Astrocyte of the hippocampus (primary cell): ENCODE data around the gene CLGN.
"Not testable (repeated sequence)": the region's sequence is repeated elsewhere in the genome, so short reads cannot be mapped to it uniquely, and the experiment has no call there.

Experiments
- DNase-seq: peaks from one replicate; pipeline ENCODE4 v3.0.0; 2011; ENCODE audit warnings: low read depth, low spot score

Gene CLGN

GRCh38 chr4:140427106-140427918 is at the start of gene CLGN:
Gene CLGN, minus strand, starts transcription at chr4:140427648. Its CDS starts 14,570 bp downstream, at chr4:140413078.
- DNase-seq = peak; percentile 91

GRCh38 chr4:140472156-140472555 is 44.7 kb upstream of the CLGN start:
- DNase-seq = no peak

- no peak for DNase-seq
Measured at GRCh38 chr4:140469791-140470733, 42.6 kb upstream of the CLGN start.

GRCh38 chr4:140466146-140466545 is 38.7 kb upstream of the CLGN start:
- no peak for DNase-seq

GRCh38 chr4:140463614-140464013 is 36.2 kb upstream of the CLGN start:
- DNase-seq = no peak

GRCh38 chr4:140463182-140463581 is 35.7 kb upstream of the CLGN start:
- no peak for DNase-seq

- peak; percentile 43 for DNase-seq
Measured at GRCh38 chr4:140450352-140450751, 22.9 kb upstream of the CLGN start.

- peak; percentile 71 for DNase-seq
Measured at GRCh38 chr4:140448830-140449229, 21.4 kb upstream of the CLGN start.

- no peak for DNase-seq
Measured at GRCh38 chr4:140448162-140448561, 20.7 kb upstream of the CLGN start.

GRCh38 chr4:140444347-140444746 is 16.9 kb upstream of the CLGN start:
- DNase-seq = not testable (repeated sequence)

- no peak for DNase-seq
Measured at GRCh38 chr4:140439644-140440142, 12.2 kb upstream of the CLGN start.

- DNase-seq = no peak
Measured at GRCh38 chr4:140427919-140428471, 547 bp upstream of the CLGN start.

- DNase-seq = no peak
Measured at GRCh38 chr4:140426610-140427105, 790 bp downstream of the CLGN start.

- no peak for DNase-seq
Measured at GRCh38 chr4:140423106-140423505, 4.3 kb downstream of the CLGN start.

GRCh38 chr4:140413130-140413969 is 14.1 kb downstream of the CLGN start:
- not testable (repeated sequence) for DNase-seq

- no peak for DNase-seq
Measured at GRCh38 chr4:140408974-140409373, 18.5 kb downstream of the CLGN start.

GRCh38 chr4:140406292-140406691 is 21.2 kb downstream of the CLGN start:
- no peak for DNase-seq

- no peak for DNase-seq
Measured at GRCh38 chr4:140400111-140400510, 27.3 kb downstream of the CLGN start.

- no peak for DNase-seq
Measured at GRCh38 chr4:140395668-140396067, 31.8 kb downstream of the CLGN start.

GRCh38 chr4:140388015-140388414 is 39.4 kb downstream of the CLGN start:
- no peak for DNase-seq

- DNase-seq = no peak
Measured at GRCh38 chr4:140382732-140383131, 44.7 kb downstream of the CLGN start.
